PFSK-1 (cell line): Measurements from ENCODE around the gene POT1.

Experiments
- FOXP2 ChIP-seq: optimal IDR thresholded peaks from 2 replicates; pipeline ENCODE3; 2011; ENCODE audit warnings: borderline replicate concordance, control low read depth, inconsistent platforms; ENCODE audit not compliant: insufficient read depth; ENCODE audit errors: extremely low read length, extremely low read depth
- POLR2AphosphoS5 ChIP-seq: IDR thresholded peaks from 2 replicates; pipeline ENCODE4 v1.6.1; 2012; ENCODE audit warnings: low read depth, mild to moderate bottlenecking, control low read depth, low read length, moderate library complexity
- REST ChIP-seq, 2 experiments: IDR thresholded peaks; 2 replicates each; pipeline versions ENCODE4 v1.6.1 to v1.8.0; 2011 to 2012; ENCODE audit warnings: low read depth in 2 of 2, low read length in 2 of 2, control low read depth in 1 of 2, inconsistent platforms in 1 of 2, mild to moderate bottlenecking in 1 of 2, moderate library complexity in 1 of 2; ENCODE audit not compliant: insufficient read depth in 1 of 2
- TAF1 ChIP-seq: IDR thresholded peaks from 2 replicates; pipeline ENCODE4 v1.6.1; 2012; ENCODE audit warnings: low read length, control low read depth, borderline replicate concordance; ENCODE audit not compliant: insufficient read depth

GRCh38 chr7:124879771-124880170, 49.9 kb downstream of the POT1 start:
- TF ChIP-seq POLR2AphosphoS5 (no peak), TAF1 (no peak), FOXP2 (no peak), REST (IDR thresholded peaks at IDR 0.05; ENCODE audit: insufficient read depth in 1 of 2, low read depth in 2 of 2, low read length in 2 of 2) (no peak)
